ENCODE results near the gene PLK5. TPM values are rescaled to one million over a fixed set of nuclear protein-coding genes. Genes with fewer than 3 reads are reported as not detected.
"Not testable (repeated sequence)": the region's sequence is repeated elsewhere in the genome, so short reads cannot be mapped to it uniquely, and the experiment has no call there.

The PLK5 gene
- total RNA-seq, 4 donors from 2014 or later = 0.17 TPM; not detected in 3

GRCh38 chr19:1518471-1518870 lies 5.4 kb upstream of the PLK5 start:
- 80% methylated on average over 4 of the region's 4 CpGs for WGBS
- no peak for DNase-seq (ENCODE audit: extremely low spot score)

GRCh38 chr19:1519802-1520201 lies 4.1 kb upstream of the PLK5 start:
- H3K36me3 ChIP-seq; DNase-seq (ENCODE audit: extremely low spot score); H3K4me3 ChIP-seq; H3K27ac ChIP-seq (replicated peaks in 1 of 4); H3K9me3 ChIP-seq: not testable (repeated sequence)
- peaks cover 9 to 16% (median 13%) of the 10 kb centered on the region in 4 donors for H3K4me1 ChIP-seq
- H3K27me3 ChIP-seq = peaks cover 0 to 74% (median 8%) of the 10 kb centered on the region in 4 donors
- 84% methylated on average over 8 of the region's 8 CpGs for WGBS
- intact Hi-C loops (cut with DNase I) = loop anchor here (10.0 kb wide), 1 partner anchor 75 kb away; no protein-coding TSS in a partner anchor

More at GRCh38 chr19:1518471-1518870, 5.4 kb upstream of the PLK5 start:
- Histone ChIP-seq H3K36me3 (no peaks in the 10 kb centered on the region), H3K4me1 (peaks cover 6 to 10% (median 8%) of the 10 kb centered on the region in 4 donors), H3K9me3 (peaks cover 0 to 5% (median 0%) of the 10 kb centered on the region in 4 donors), H3K4me3 (no peak overlapping the region), H3K27ac (replicated peaks in 1 of 4) (no peak overlapping the region), H3K27me3 (peaks cover 0 to 72% (median 7%) of the 10 kb centered on the region in 4 donors)
- intact Hi-C loops (cut with DNase I) = loop anchor here (10.0 kb wide), 1 partner anchor 74 kb away; no protein-coding TSS in a partner anchor
- TF ChIP-seq CTCF (IDR thresholded peaks at IDR 0.05) (no peak), EP300 (IDR thresholded peaks at IDR 0.05) (no peak), POLR2AphosphoS5 (IDR thresholded peaks at IDR 0.05) (no peak), POLR2A (IDR thresholded peaks at IDR 0.05; ENCODE audit: low read depth) (no peak)

- Histone ChIP-seq H3K9me3 (peaks cover 0 to 5% (median 0%) of the 10 kb centered on the region in 4 donors), H3K4me3 (no peak overlapping the region), H3K27me3 (peaks cover 0 to 74% (median 13%) of the 10 kb centered on the region in 4 donors), H3K36me3 (no peaks in the 10 kb centered on the region), H3K27ac (replicated peaks in 1 of 4) (no peak overlapping the region), H3K4me1 (peaks cover 9 to 16% (median 13%) of the 10 kb centered on the region in 4 donors)
- intact Hi-C loops (cut with DNase I) = no loop called here
- TF ChIP-seq POLR2A (IDR thresholded peaks at IDR 0.05; ENCODE audit: low read depth) (no peak), EP300 (IDR thresholded peaks at IDR 0.05) (no peak), CTCF (IDR thresholded peaks at IDR 0.05) (no peak), POLR2AphosphoS5 (IDR thresholded peaks at IDR 0.05) (no peak)
- DNase-seq (ENCODE audit: extremely low spot score) = no peak
- 83% methylated on average over 10 of the region's 17 CpGs for WGBS
These were observed 3.6 kb upstream of the PLK5 start for GRCh38 chr19:1520203-1520780.

- peaks cover 9 to 16% (median 13%) of the 10 kb centered on the region in 4 donors for H3K4me1 ChIP-seq
- no peaks in the 10 kb centered on the region for H3K9me3 ChIP-seq
- TF ChIP-seq POLR2A (IDR thresholded peaks at IDR 0.05; ENCODE audit: low read depth) (no peak), POLR2AphosphoS5 (IDR thresholded peaks at IDR 0.05) (no peak), CTCF (IDR thresholded peaks at IDR 0.05) (no peak), EP300 (IDR thresholded peaks at IDR 0.05) (no peak)
- H3K27ac ChIP-seq (replicated peaks in 1 of 4) = no peak overlapping the region
- H3K4me3 ChIP-seq = no peak overlapping the region
- no peak for DNase-seq (ENCODE audit: extremely low spot score)
- H3K36me3 ChIP-seq = no peaks in the 10 kb centered on the region
- WGBS = 26% methylated on average over 7 of the region's 14 CpGs
- intact Hi-C loops (cut with DNase I) = no loop called here
- peaks cover 0 to 75% (median 25%) of the 10 kb centered on the region in 4 donors for H3K27me3 ChIP-seq
These were observed 2.2 kb upstream of the PLK5 start for GRCh38 chr19:1521636-1522035.

GRCh38 chr19:1522061-1522460 lies 1.8 kb upstream of the PLK5 start:
- Histone ChIP-seq H3K36me3 (no peaks in the 10 kb centered on the region), H3K27ac (replicated peaks in 1 of 4) (no peak overlapping the region), H3K4me1 (peaks cover 9 to 16% (median 13%) of the 10 kb centered on the region in 4 donors), H3K9me3 (no peaks in the 10 kb centered on the region), H3K27me3 (peaks cover 0 to 75% (median 29%) of the 10 kb centered on the region in 4 donors), H3K4me3 (no peak overlapping the region)
- 77% methylated on average over 8 of the region's 10 CpGs for WGBS
- DNase-seq (ENCODE audit: extremely low spot score) = no peak
- no peak for TF ChIP-seq EP300 (IDR thresholded peaks at IDR 0.05)
- intact Hi-C loops (cut with DNase I) = no loop called here

Measured in esophagus muscularis mucosa (tissue), 4 donors.